Upper lobe of right lung (tissue), 1 donor: ENCODE results near the gene BBS4. TPM values are rescaled to one million over a fixed set of nuclear protein-coding genes. Genes with fewer than 3 reads are reported as not detected.

Experiments
- ATAC-seq: fragments of 200-7000 bp; cut with Tn5 transposase; one replicate; pipeline ENCODE4 v1.9.1; 2020; ENCODE audit warnings: mild to moderate bottlenecking, moderate library complexity
- DNase-seq: peaks from one replicate; pipeline ENCODE4 v3.0.0-alpha.2; 2020
- H3K27ac ChIP-seq: fragments of 200-600 bp; one replicate; pipeline ENCODE4 v1.8.0; 2022
- H3K27me3 ChIP-seq: fragments of 200-600 bp; one replicate; pipeline ENCODE4 v1.8.0; 2022; ENCODE audit warnings: mild to moderate bottlenecking
- H3K36me3 ChIP-seq: fragments of 200-600 bp; one replicate; pipeline ENCODE4 v1.8.0; 2022
- H3K4me1 ChIP-seq: fragments of 200-600 bp; one replicate; pipeline ENCODE4 v1.8.0; 2022
- H3K4me3 ChIP-seq: fragments of 200-600 bp; one replicate; pipeline ENCODE4 v1.8.0; 2022; ENCODE audit warnings: mild to moderate bottlenecking
- H3K9me3 ChIP-seq: fragments of 200-600 bp; one replicate; pipeline ENCODE4 v1.8.0; 2022
- CTCF ChIP-seq: fragments of 200-600 bp; IDR thresholded peaks from one replicate; pipeline ENCODE4 v1.8.0; 2022; ENCODE audit warnings: antibody characterized with exemption
- intact Hi-C: fragments of 100-400 bp; cut with DNase I; formaldehyde crosslinking; loops from one replicate; pipeline ENCODE4 v1.11.0; 2022
- total RNA-seq: library from RNA; stranded (reverse); fragmentation: NEBNext Ultra II Directional; extraction: Animal tissue kit (Norgen Biotek cat#: 25700); gene quantifications from one replicate; pipeline ENCODE4 v1.2.1, GENCODE V29; 2021
- donor health status: DM: no; HTN: yes; CAD: no; lungs with severe emphysema.

Gene BBS4
- total RNA-seq, 1 donor from 2014 or later, result 18.1 TPM

- DNase-seq (no peak), ATAC-seq (peak; percentile 53)
- H3K27ac ChIP-seq, result peak overlapping the region; percentile 98
- H3K9me3 ChIP-seq, result no peaks in the 10 kb centered on the region
- peaks cover 24% of the 10 kb centered on the region for H3K4me1 ChIP-seq
- peaks cover 22% of the 10 kb centered on the region for H3K36me3 ChIP-seq
- H3K4me3 ChIP-seq, result peak overlapping the region; percentile 98
- no peak for TF ChIP-seq CTCF
- no peaks in the 10 kb centered on the region for H3K27me3 ChIP-seq
- intact Hi-C loops, result no loop called here
These were observed 97.1 kb downstream of the BBS4 start for GRCh38 chr15:72783004-72783639.

- Histone ChIP-seq H3K27ac (peak within 1 kb of the TSS; percentile 98), H3K36me3 (peaks cover 14% of the 10 kb centered on the region), H3K27me3 (no peaks in the 10 kb centered on the region), H3K4me3 (peak within 1 kb of the TSS; percentile 98), H3K9me3 (no peaks in the 10 kb centered on the region), H3K4me1 (peaks cover 24% of the 10 kb centered on the region)
- ATAC-seq, result peak; percentile 96
- intact Hi-C loops, result no loop called here
- DNase-seq, result peak; percentile 95
- peak; percentile 59 for TF ChIP-seq CTCF
These were observed 97.8 kb downstream of the BBS4 start, which contains the start of gene ADPGK for GRCh38 chr15:72783640-72784455. ADPGK (minus strand) TSS chr15:72783758; CDS start chr15:72783691, 67 bp downstream.

GRCh38 chr15:72784456-72784876 lies 98.5 kb downstream of the BBS4 start:
- H3K27ac ChIP-seq, result peak overlapping the region; percentile 98
- DNase-seq (no peak), ATAC-seq (no peak)
- H3K4me1 ChIP-seq, result peaks cover 23% of the 10 kb centered on the region
- peak overlapping the region; percentile 98 for H3K4me3 ChIP-seq
- H3K9me3 ChIP-seq, result no peaks in the 10 kb centered on the region
- H3K27me3 ChIP-seq, result no peaks in the 10 kb centered on the region
- peaks cover 8% of the 10 kb centered on the region for H3K36me3 ChIP-seq
- no peak for TF ChIP-seq CTCF
- intact Hi-C loops, result no loop called here

- TF ChIP-seq CTCF, result no peak
- intact Hi-C loops, result no loop called here
These were observed 99.4 kb downstream of the BBS4 start for GRCh38 chr15:72785432-72785831.

GRCh38 chr15:72785841-72786240 lies 99.8 kb downstream of the BBS4 start:
- ATAC-seq (no peak), DNase-seq (no peak)
- intact Hi-C loops, result no loop called here
- no peak overlapping the region for H3K4me3 ChIP-seq
- H3K9me3 ChIP-seq, result no peaks in the 10 kb centered on the region
- H3K4me1 ChIP-seq, result peaks cover 19% of the 10 kb centered on the region
- no peak overlapping the region for H3K27ac ChIP-seq
- no peaks in the 10 kb centered on the region for H3K36me3 ChIP-seq
- H3K27me3 ChIP-seq, result no peaks in the 10 kb centered on the region
- TF ChIP-seq CTCF, result no peak

More at GRCh38 chr15:72785432-72785831, 99.4 kb downstream of the BBS4 start:
- Histone ChIP-seq H3K4me3 (no peak overlapping the region), H3K4me1 (peaks cover 19% of the 10 kb centered on the region), H3K36me3 (peaks cover 2% of the 10 kb centered on the region), H3K27me3 (no peaks in the 10 kb centered on the region), H3K27ac (peak overlapping the region; percentile 98), H3K9me3 (no peaks in the 10 kb centered on the region)
- ATAC-seq (no peak), DNase-seq (no peak)
